K562 (cell line): ENCODE data around the gene LIPI. TPM values are rescaled to one million over a fixed set of nuclear protein-coding genes. Genes with fewer than 3 reads are reported as not detected.
"Not testable (repeated sequence)": the region's sequence is repeated elsewhere in the genome, so short reads cannot be mapped to it uniquely, and the experiment has no call there.

ENCODE experiments used
- ATAC-seq: fragments of 200-7000 bp; cut with Tn5 transposase; 3 replicates; pipeline ENCODE4 v1.9.1; 2020; ENCODE audit warnings: moderate library complexity
- BruUV-seq: library from RNA; stranded (reverse); fragments of 400-500 nt; replicated peaks from 2 replicates; lab custom pipeline; 2021; lab: Mats Ljungman, UMichigan
- CTCF ChIA-PET: fragments of 300-600 bp; formaldehyde crosslinking; extraction: SDS; loops from one replicate; lab custom pipeline; 2021; ENCODE audit warnings: low intra/inter-chr PET ratio; lab: Yijun Ruan, JAX
- POLR2A ChIA-PET: fragments of 300-600, 350-650 bp; sonication (Branson Sonifier 250); formaldehyde crosslinking; extraction: SDS; loops from one replicate; lab custom pipeline; 2021; ENCODE audit warnings: antibody characterized with exemption, inconsistent platforms; lab: Yijun Ruan, JAX
- DNase-seq, 4 experiments: peaks; one replicate each; pipeline versions ENCODE4 v3.0.0 to v3.0.0-alpha.2; 2011 to 2018; ENCODE audit warnings: low spot score in 3 of 4, mixed read lengths in 3 of 4; ENCODE audit errors: extremely low read depth in 1 of 4
- FAIRE-seq: peaks from 2 replicates; lab custom pipeline; 2011; peaks lifted over from hg19 to GRCh38; lab: Jason Lieb, UNC
- H2AFZ ChIP-seq: 2 replicates; pipeline ENCODE4 v1.6.0; 2011; ENCODE audit warnings: low read depth, low read length, control low read depth, inconsistent platforms
- H3K27ac ChIP-seq: fragments of 200-600 bp; 3 replicates; pipeline ENCODE4 v1.8.0; 2011; ENCODE audit warnings: low read depth, mild to moderate bottlenecking, control low read depth, inconsistent platforms, low read length, moderate library complexity, mixed read lengths; ENCODE audit errors: extremely low read depth
- H3K27me3 ChIP-seq, 2 experiments: fragments of 300-600 bp in 1 of 2; 2 replicates in 1 of 2; 3 replicates in 1 of 2; pipeline versions ENCODE4 v1.6.0 to v1.8.0; 2011; ENCODE audit warnings: inconsistent platforms in 2 of 2, low read length in 2 of 2, mild to moderate bottlenecking in 1 of 2, mixed read lengths in 1 of 2, moderate library complexity in 1 of 2; ENCODE audit not compliant: control insufficient read depth in 2 of 2, insufficient read depth in 2 of 2
- H3K36me3 ChIP-seq: fragments of 300-600 bp; 3 replicates; pipeline ENCODE4 v1.8.0; 2011; ENCODE audit warnings: mild to moderate bottlenecking, low read length, inconsistent platforms; ENCODE audit not compliant: control insufficient read depth, insufficient read depth
- H3K4me1 ChIP-seq, 2 experiments: fragments of 200-600 bp in 1 of 2; replicated peaks in 1 of 2; 2 replicates in 1 of 2; 3 replicates in 1 of 2; pipeline versions ENCODE4 v1.5.1 to v1.8.0; 2011; ENCODE audit warnings: inconsistent platforms in 2 of 2, low read length in 2 of 2, mild to moderate bottlenecking in 1 of 2, mixed read lengths in 1 of 2, moderate library complexity in 1 of 2; ENCODE audit not compliant: control insufficient read depth in 2 of 2, insufficient read depth in 2 of 2
- H3K4me2 ChIP-seq: 2 replicates; pipeline ENCODE4 v1.6.1; 2011; ENCODE audit warnings: low read length, control low read depth, inconsistent platforms, mixed read lengths; ENCODE audit not compliant: insufficient read depth
- H3K4me3 ChIP-seq: fragments of 200-600 bp; sonication (generic), shearing (Covaris generic); 2 replicates; pipeline ENCODE4 v1.5.1; 2016; ENCODE audit warnings: control low read depth, inconsistent platforms
- H3K79me2 ChIP-seq: fragments of 200-600 bp; 3 replicates; pipeline ENCODE4 v1.8.0; 2011; ENCODE audit warnings: low read length, inconsistent platforms; ENCODE audit not compliant: control insufficient read depth, insufficient read depth
- H3K9ac ChIP-seq, 2 experiments: 2 replicates each; pipeline versions ENCODE4 v1.6.0 to v1.6.1; 2011; ENCODE audit warnings: low read depth in 2 of 2, low read length in 2 of 2, control low read depth in 1 of 2, inconsistent platforms in 1 of 2, mild to moderate bottlenecking in 1 of 2, mixed read lengths in 1 of 2; ENCODE audit not compliant: insufficient read depth in 1 of 2
- H3K9me1 ChIP-seq: one replicate; pipeline ENCODE4 v1.6.0; 2011; ENCODE audit warnings: inconsistent platforms, mild to moderate bottlenecking, low read length, moderate library complexity; ENCODE audit not compliant: control insufficient read depth, insufficient read depth
- H3K9me3 ChIP-seq: replicated peaks from 2 replicates; pipeline ENCODE4 v1.5.1; 2011; ENCODE audit warnings: low read depth, low read length, inconsistent platforms; ENCODE audit not compliant: control insufficient read depth, insufficient read depth
- H4K20me1 ChIP-seq: replicated peaks from 2 replicates; pipeline ENCODE4 v1.6.1; 2011; ENCODE audit warnings: low read length, inconsistent platforms, mixed read lengths; ENCODE audit not compliant: control insufficient read depth, insufficient read depth
- CBFB ChIP-seq: sonication (generic); formaldehyde crosslinking; IDR thresholded peaks from 2 replicates; pipeline ENCODE4 v1.4.0; 2020; ENCODE audit warnings: mild to moderate bottlenecking, missing genetic modification reagents
- KLF16 ChIP-seq: IDR thresholded peaks from 2 replicates; pipeline ENCODE4 v1.6.1; 2016; ENCODE audit warnings: antibody characterized with exemption
- MCM3 ChIP-seq: fragments of 450-650 bp; IDR thresholded peaks from 2 replicates; pipeline ENCODE4 v1.6.1; 2016
- ZNF717 ChIP-seq: fragments of 250-450 bp; sonication (Bioruptor Pico); IDR thresholded peaks from 2 replicates; pipeline ENCODE4 v1.5.0; 2021
- WGBS: fragments of 100-300 bp; shearing (Covaris generic); methylation state at CpG from one replicate; pipeline ENCODE4 v1.1.6; 2016; ENCODE audit warnings: low coverage, mixed read lengths; ENCODE audit not compliant: insufficient coverage; ENCODE audit errors: missing lambda C conversion rate; 5-methylcytosine and 5-hydroxymethylcytosine counted together
- in situ Hi-C: fragments of 300-500 bp; cut with MboI; formaldehyde crosslinking; loops from 4 replicates; pipeline ENCODE4 v1.15.0; 2018; ENCODE audit warnings: inconsistent platforms, mixed read lengths
- intact Hi-C: fragments of 100-400 bp; cut with micrococcal nuclease; formaldehyde crosslinking; loops from 2 replicates; pipeline ENCODE4 v1.14.2; 2022
- polyA plus RNA-seq, 8 experiments: library from polyadenylated mRNA; depleted of rRNA in 4 of 8; stranded (reverse) in 5 of 8; unstranded in 3 of 8; fragments of >200 nt; fragmentation: Nextera tagmentation in 2 of 8; fragmentation: Illumina TruSeq in 1 of 8; extraction: Ambion mirVana in 2 of 8; extraction: Trizol in 1 of 8; gene quantifications; 2 replicates each; pipeline versions ENCODE4 v1.2.1 to v1.2.3, GENCODE V29; 2011 to 2014; ENCODE audit warnings: inconsistent platforms in 1 of 8, missing spikeins in 1 of 8
- total RNA-seq, 7 experiments: library from RNA; depleted of rRNA in 6 of 7; stranded (reverse); fragments of >200 nt in 6 of 7; fragmentation: Illumina TruSeq in 2 of 7; extraction: Trizol in 2 of 7; gene quantifications; 2 replicates each; pipeline versions ENCODE4 v1.2.1 to v1.2.3, GENCODE V29; 2011 to 2021; ENCODE audit warnings: low replicate concordance in 1 of 7
- TF ChIP-seq, protein P1 (sequence below): fragments of 250-450 bp; sonication (Bioruptor Pico); IDR thresholded peaks from 2 replicates; pipeline ENCODE4 v1.5.0; 2020; ENCODE audit warnings: mild to moderate bottlenecking

LIPI gene
- total and polyA plus RNA-seq, 9 of the 15 experiments (the other 6 are each of a cell fraction or from before 2014, with no cell fraction given), result not detected

GRCh38 chr21:14092834-14093560 is 117.8 kb downstream of the LIPI start:
- 66% methylated on average over 19 of the region's 22 CpGs for WGBS
- Histone ChIP-seq H3K4me3 (no peak overlapping the region), H3K9ac (no peak overlapping the region), H2AFZ (no peak overlapping the region), H3K36me3 (no peaks in the 10 kb centered on the region), H3K27me3 (no peaks in the 10 kb centered on the region), H3K4me1 (no peaks in the 10 kb centered on the region), H3K4me2 (no peak overlapping the region), H3K27ac (no peak overlapping the region), H3K9me1 (no peaks in the 10 kb centered on the region), H4K20me1 (no peaks in the 10 kb centered on the region), H3K79me2 (no peaks in the 10 kb centered on the region), H3K9me3 (no peaks in the 10 kb centered on the region)
- FAIRE-seq (no peak), ATAC-seq (no peak), DNase-seq (no peak)
- in situ Hi-C loops, result no loop called here
- POLR2A ChIA-PET, result no interaction called here
- CTCF ChIA-PET, result no interaction called here
- no TSS peak for BruUV-seq
- intact Hi-C loops, result no loop called here
- TF ChIP-seq ZNF717 (CRISPR knock-in tag), result no peak
- TF ChIP-seq CBFB (CRISPR knock-in tag), result no peak
- no peak for TF ChIP-seq KLF16
- TF ChIP-seq, protein P1, sequence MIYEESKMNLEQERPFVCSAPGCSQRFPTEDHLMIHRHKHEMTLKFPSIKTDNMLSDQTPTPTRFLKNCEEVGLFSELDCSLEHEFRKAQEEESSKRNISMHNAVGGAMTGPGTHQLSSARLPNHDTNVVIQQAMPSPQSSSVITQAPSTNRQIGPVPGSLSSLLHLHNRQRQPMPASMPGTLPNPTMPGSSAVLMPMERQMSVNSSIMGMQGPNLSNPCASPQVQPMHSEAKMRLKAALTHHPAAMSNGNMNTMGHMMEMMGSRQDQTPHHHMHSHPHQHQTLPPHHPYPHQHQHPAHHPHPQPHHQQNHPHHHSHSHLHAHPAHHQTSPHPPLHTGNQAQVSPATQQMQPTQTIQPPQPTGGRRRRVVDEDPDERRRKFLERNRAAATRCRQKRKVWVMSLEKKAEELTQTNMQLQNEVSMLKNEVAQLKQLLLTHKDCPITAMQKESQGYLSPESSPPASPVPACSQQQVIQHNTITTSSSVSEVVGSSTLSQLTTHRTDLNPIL (CRISPR knock-in tag), result no peak
- TF ChIP-seq MCM3, result no peak

- CTCF ChIA-PET, result not testable (repeated sequence)
These were observed 120.6 kb downstream of the LIPI start for GRCh38 chr21:14090184-14090583.

More at GRCh38 chr21:14090184-14090583, 120.6 kb downstream of the LIPI start:
- H3K4me1 ChIP-seq, H3K9ac ChIP-seq, H3K4me2 ChIP-seq, intact Hi-C loops, H3K9me3 ChIP-seq, H3K79me2 ChIP-seq, in situ Hi-C loops, H3K27ac ChIP-seq, ATAC-seq, DNase-seq, H2AFZ ChIP-seq, H4K20me1 ChIP-seq, BruUV-seq, H3K4me3 ChIP-seq, H3K27me3 ChIP-seq, H3K36me3 ChIP-seq, H3K9me1 ChIP-seq, POLR2A ChIA-PET: not testable (repeated sequence)
- FAIRE-seq, result peak; percentile 87
